ENCODE measurements around the gene CDC42EP5.

- no peak for TF ChIP-seq CTCF (IDR thresholded peaks at IDR 0.05)
- no peak for TF ChIP-seq POLR2A (IDR thresholded peaks at IDR 0.05)
Observed at GRCh38 chr19:54424660-54425381, 48.3 kb downstream of the CDC42EP5 start.

Data from vagina (tissue), 2 donors.